ENCODE data around the gene PKNOX2.

GRCh38 chr11:125124618-125124992 is 39.9 kb upstream of the PKNOX2 start:
- TF ChIP-seq CTCF (conservative IDR thresholded peaks at IDR 0.05): no peak
- TF ChIP-seq ZFX (IDR thresholded peaks at IDR 0.05): no peak

Data from C4-2B (cell line).